ENCODE measurements around the gene MBP. TPM values are rescaled to one million over a fixed set of nuclear protein-coding genes. Genes with fewer than 3 reads are reported as not detected.

Gene MBP
- total and polyA plus RNA-seq, 10 of the 15 experiments (the other 5 are each of a cell fraction or from before 2014, with no cell fraction given): 12.2 to 67.8 (median 42.1) TPM

- in situ Hi-C loops (cut with MboI) (no loop called here), intact Hi-C loops (cut with micrococcal nuclease; ENCODE audit: unreplicated experiment) (no loop called here)
- ChIA-PET CTCF (interaction anchor here (1.2 to 2.0 kb wide), 4 partner anchors 10 to 47 kb away, joined by 4 to 5 read pairs (median 4); no protein-coding TSS in a partner anchor), SMC1A (ENCODE audit: uncharacterized antibody, unreplicated experiment) (interaction anchor here (1.3 to 2.4 kb wide), 2 partner anchors 29 to 30 kb away, joined by 3 to 7 read pairs; no protein-coding TSS in a partner anchor), RAD21 (ENCODE audit: unreplicated experiment) (interaction anchor here (2.1 to 2.7 kb wide), 2 partner anchors 11 to 29 kb away, joined by 7 to 13 read pairs; no protein-coding TSS in a partner anchor), POLR2A (no interaction called here)
- no peaks in the 10 kb centered on the region for H4K20me1 ChIP-seq (ENCODE audit: control insufficient read depth, insufficient read depth)
- H3K27ac ChIP-seq (ENCODE audit: control insufficient read depth, insufficient read depth): no peak overlapping the region
- ATAC-seq: no peak
- H3K79me2 ChIP-seq (ENCODE audit: control insufficient read depth, insufficient read depth, low read length): no peaks in the 10 kb centered on the region
- H2AFZ ChIP-seq (ENCODE audit: control insufficient read depth, low read depth, low read length): no peak overlapping the region
- no peak for DNase-seq (ENCODE audit: low read depth, low spot score)
- no TSS peak for BruUV-seq (replicated peaks)
- no peak for FAIRE-seq
- H3K4me3 ChIP-seq: no peak overlapping the region
- no peak overlapping the region for H3K9ac ChIP-seq (ENCODE audit: control insufficient read depth, insufficient read depth, low read length)
- no peaks in the 10 kb centered on the region for H3K27me3 ChIP-seq (replicated peaks in 1 of 2; ENCODE audit: control insufficient read depth in 2 of 2, insufficient read depth in 2 of 2, low read length in 1 of 2)
- H3K4me1 ChIP-seq (ENCODE audit: control insufficient read depth, insufficient read depth, low read length): no peaks in the 10 kb centered on the region
- no peak overlapping the region for H3K4me2 ChIP-seq (ENCODE audit: control insufficient read depth, insufficient read depth)
- H3K9me3 ChIP-seq (replicated peaks; ENCODE audit: control insufficient read depth, insufficient read depth, low read length): no peaks in the 10 kb centered on the region
- WGBS (ENCODE audit: insufficient coverage, insufficient replicate concordance, low lambda C conversion rate, missing lambda C conversion rate): 83% methylated on average over 4 of the region's 4 CpGs
- TF ChIP-seq STAT3 (IDR thresholded peaks at IDR 0.05; ENCODE audit: low read depth, low read length) (no peak), IKZF2 (IDR thresholded peaks at IDR 0.05) (no peak), GATAD2B (conservative IDR thresholded peaks at IDR 0.05; ENCODE audit: low read depth) (no peak), E2F4 (IDR thresholded peaks at IDR 0.05; ENCODE audit: low read depth, low read length) (no peak), NFYB (IDR thresholded peaks at IDR 0.05; ENCODE audit: insufficient read depth, low read depth, low read length) (no peak), POLR2A (IDR thresholded peaks at IDR 0.05; ENCODE audit: low read depth, low read length) (no peak), KLF5 (IDR thresholded peaks at IDR 0.05; ENCODE audit: partially characterized antibody) (no peak), SREBF1 (IDR thresholded peaks at IDR 0.05; ENCODE audit: low read length) (no peak), PKNOX1 (IDR thresholded peaks at IDR 0.05) (no peak), STAT1 (conservative IDR thresholded peaks at IDR 0.05) (no peak), CBX5 (IDR thresholded peaks at IDR 0.05; ENCODE audit: low read depth) (no peak)
- peaks cover 10 to 20% of the 10 kb centered on the region in 2 experiments for H3K36me3 ChIP-seq (ENCODE audit: control insufficient read depth in 2 of 2, insufficient read depth in 2 of 2, low read length in 1 of 2)
Observed at GRCh38 chr18:76952747-76953146, 179.8 kb downstream of the MBP start.

All from GM12878 (cell line).